ENCODE results near the gene RASA3.
"Not testable (repeated sequence)": the region's sequence is repeated elsewhere in the genome, so short reads cannot be mapped to it uniquely, and the experiment has no call there.

The RASA3 gene

DNA sequence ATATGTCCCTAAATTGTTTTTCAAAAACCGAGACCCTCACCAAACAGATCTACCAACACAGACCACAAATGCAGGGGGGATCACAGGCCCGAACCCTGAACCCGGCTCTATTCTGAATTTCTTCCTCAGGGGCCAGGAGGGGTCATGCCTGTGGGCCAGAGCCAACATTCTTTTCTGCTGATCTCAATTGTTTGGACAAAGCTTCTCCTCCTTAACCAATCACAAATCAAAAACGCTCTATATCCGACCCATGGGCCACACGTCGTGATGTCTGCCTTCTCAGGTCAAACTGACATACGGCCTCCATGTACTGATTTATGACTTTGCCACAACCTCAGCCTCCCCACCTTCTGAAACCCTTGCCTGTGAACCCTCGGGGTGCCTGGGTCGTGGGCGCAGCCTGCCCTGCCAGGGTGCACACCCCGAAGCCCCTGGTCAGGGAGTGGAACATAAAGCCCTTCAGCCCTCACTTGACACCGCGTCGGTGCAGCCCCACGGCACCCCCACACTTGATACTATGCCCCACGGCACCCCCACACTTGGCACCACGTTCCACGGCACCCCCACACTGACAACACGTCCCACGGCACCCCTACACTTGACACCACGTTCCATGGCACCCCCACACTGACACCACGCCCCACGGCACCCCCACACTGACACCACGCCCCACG is 100.2 kb downstream of the RASA3 start:
- peak; percentile 67 for DNase-seq (ENCODE audit: low spot score)

DNA sequence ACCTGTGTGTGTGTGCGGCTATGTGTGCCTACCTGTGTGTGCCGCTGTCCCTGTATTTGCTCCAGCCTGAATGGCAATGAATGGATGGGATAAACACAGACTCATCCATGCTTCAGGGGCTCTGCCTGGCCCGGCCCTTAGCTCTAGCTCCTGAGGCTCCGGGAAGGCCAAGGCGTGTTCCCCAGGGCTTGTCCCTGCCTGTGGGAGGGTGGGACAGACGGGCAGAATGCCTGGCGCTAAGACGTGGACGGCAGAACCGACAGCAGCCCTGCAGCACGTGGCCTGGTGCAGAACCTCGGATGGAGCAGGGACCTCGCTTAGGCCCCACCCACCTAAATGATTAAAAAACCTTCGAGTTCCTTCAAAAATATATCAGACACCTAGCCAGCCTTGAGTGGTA is 100.8 kb downstream of the RASA3 start:
- DNase-seq (ENCODE audit: low spot score) = no peak

DNA sequence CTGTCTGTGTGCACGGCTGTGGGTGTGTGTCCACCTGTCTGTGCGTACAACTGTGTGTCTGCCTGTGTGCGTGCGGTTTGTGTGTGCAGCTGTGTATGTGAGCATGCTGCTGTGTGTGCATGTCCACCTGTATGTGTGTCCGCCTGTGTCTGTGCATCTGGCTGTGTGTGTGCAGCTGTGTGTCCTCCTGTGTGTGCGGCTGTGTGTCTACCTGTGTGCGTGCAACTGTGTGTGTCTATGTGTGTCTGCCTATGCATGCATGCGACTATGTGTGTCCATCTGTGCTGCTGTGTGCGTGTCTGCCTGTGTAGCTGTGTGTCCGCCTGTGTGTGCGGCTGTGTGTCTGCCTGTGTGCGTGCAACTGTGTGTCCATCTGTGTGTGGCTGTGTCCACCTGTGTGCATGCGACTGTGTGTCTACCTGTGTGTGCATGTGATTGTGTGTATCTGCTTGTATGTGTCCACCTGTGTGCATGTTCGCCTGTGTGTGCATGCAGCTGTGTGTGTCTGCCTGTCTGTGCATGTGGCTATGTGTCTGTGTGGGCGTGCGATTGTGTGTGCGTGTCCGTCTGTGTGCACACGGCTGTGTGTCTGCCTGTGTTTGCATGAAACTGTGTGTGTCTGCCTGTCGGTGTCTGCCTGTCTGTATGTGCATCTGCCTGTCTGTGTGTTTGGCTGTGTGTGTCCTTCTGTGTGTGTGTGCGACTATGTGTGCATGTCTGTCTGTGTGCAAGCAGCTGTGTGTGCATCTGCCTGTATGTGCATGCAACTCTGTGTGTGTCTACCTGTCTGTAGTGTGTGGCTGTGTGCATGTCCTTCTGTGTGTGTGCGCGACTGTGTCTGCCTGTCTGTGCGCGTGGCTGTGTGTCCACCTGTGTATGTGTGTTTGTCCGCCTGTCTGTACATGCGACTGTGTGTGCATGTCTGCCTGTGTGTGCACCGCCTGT is 101.5 kb downstream of the RASA3 start:
- DNase-seq (ENCODE audit: low spot score) = no peak

DNA sequence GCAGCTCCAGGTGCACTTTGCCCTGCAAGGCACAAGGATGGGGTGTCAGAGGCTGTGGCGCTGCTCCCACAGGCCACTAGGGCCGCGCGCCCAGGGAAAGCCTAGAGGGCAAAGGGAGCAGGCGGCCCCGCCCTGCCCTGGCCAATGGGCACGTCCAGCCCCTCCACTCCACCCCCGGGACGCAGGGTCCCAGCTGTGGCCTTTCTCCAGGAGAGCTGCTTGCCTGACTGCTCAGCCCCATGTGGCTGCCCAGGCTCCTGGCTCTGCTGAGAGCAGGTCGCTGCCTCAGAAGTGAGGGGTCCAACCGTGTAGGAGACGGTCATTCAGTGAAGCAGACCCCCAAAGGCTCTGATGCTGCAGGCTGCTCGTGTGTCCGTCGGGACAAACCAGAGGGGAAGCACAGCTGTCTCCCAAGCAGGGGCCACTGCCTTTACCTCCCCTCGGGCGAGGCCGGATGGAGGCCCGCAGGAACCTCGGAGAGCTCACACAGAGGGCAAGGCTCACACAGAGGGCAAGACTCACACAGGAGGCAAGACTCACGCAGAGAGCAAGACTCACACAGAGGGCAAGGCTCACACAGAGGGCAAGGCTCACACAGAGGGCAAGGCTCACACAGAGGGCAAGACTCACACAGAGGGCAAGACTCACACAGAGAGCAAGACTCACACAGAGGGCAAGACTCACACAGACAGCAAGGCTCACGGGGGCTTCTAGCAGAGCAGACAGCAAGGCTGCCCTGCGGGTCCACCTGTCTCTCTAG is 102.4 kb downstream of the RASA3 start:
- DNase-seq (ENCODE audit: low spot score) = no peak

DNA sequence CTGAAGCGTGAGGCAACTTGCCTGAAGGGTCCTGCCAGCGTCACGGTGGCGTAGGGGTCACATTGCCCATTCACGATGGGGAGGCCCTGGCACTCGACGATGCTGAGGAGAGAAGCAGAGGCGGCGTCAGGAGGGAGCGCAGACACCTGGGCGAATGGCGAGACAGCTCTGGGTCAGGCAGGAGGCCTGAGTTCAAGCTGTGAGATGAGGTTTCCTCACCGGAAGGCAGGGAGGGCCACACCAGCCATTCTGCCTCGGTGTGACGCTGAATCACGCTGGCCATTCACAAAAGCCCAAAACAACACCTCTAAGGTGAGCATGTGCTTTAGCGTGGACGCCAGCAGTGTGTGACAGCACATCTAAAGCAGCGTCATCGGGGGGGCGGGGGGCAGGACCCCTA is 104.6 kb downstream of the RASA3 start:
- DNase-seq (ENCODE audit: low spot score) = no peak

DNA sequence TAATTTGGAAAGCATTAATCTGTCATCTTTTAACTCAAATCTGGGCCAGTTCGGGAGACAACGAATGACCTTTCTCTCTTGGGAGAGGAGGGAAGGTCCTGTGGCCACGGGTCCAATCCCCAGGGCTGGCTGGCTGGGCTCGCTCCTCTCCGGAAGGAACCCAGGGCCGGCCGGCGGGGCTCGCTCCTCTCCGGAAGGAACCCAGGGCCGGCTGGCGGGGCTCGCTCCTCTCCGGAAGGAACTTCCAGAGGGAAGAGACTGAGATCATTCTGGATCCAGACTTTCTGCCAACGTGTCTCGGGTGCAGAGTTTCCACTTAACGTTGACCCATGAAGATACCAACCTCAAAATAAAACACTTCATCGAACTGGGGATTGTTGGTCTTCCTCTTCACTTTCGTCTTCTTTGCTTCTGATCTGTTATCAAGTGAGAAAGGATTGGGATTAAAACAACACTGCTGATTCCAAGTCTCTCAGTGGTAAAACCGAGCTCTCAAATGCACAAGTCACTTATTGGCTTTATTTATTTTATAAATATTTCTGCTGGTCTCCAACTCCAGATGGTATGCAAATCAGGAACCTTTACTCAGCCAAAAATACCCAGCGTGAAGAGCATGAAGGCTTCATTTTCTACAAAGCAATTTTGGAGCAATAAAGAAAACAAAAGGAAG is 105.2 kb downstream of the RASA3 start:
- peak; percentile 48 for DNase-seq (ENCODE audit: low spot score)

DNA sequence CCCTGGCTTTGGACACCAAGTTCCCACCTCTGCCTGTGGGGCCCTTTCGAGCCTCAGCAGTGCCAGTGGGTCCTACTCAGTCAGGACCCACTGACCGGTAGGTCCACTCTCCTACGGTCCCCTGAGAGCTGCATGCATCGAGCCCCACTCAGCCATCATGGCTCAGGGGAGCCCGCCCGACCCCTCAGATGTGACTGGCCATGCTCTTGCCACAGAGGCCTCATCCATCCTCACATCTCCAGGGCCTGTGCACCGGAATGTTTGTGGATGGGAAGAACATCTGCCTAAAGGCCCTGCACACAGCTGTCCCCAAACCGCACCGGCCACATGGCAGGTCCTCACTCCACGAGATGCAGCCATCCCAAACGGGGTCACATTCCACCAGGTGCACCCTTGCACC is 105.9 kb downstream of the RASA3 start:
- DNase-seq (ENCODE audit: low spot score) = no peak

DNA sequence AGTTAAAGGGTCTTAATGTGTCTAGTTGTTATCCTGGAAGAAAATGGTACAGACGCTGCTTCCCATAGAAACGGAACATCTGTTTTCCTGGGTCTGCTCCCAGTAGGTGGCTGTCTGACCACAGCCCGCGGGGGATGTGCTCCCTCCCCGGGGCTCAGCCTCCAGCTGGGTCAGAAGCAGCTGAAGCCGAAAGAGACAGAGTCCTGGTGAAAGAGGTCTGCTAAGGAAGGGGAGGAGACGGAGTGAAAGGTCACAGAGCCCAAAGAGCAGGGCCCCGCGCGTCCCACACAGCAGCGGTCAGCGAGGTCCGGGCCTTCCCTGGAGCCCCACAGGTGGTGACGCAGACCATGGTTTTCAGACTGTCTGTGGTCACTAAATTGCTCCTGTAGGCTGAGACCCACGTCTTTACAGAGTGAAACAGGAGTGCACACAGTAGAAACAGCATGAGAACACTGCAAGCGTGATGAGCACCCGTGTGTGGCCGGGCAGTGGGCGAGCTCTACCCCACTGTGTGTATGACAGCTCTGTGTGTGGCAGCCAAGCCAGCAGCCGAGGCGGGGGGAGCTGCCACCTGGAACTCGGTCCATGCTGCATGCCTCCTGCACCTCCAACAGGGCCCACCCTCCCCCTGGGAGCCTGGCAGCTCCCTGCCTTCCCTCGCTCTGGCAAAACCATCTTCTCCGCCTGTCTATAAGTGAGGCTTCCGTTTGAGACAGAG is 106.5 kb downstream of the RASA3 start:
- DNase-seq (ENCODE audit: low spot score) = no peak

DNA sequence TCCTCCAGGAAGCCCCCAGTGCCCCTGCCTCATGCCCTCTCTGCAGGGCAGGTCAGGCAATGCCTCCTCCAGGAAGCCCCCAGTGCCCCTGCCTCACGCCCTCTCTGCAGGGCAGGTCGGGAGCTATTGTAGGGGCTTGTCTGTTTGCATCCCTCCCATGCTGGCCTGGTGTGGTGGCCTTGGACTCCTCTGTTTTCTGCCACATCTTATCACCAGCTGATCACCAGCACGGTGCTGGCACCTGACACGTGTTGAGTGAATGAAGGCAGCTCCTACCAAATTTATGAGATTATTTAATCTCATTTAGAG is 107.1 kb downstream of the RASA3 start:
- DNase-seq (ENCODE audit: low spot score) = no peak

DNA sequence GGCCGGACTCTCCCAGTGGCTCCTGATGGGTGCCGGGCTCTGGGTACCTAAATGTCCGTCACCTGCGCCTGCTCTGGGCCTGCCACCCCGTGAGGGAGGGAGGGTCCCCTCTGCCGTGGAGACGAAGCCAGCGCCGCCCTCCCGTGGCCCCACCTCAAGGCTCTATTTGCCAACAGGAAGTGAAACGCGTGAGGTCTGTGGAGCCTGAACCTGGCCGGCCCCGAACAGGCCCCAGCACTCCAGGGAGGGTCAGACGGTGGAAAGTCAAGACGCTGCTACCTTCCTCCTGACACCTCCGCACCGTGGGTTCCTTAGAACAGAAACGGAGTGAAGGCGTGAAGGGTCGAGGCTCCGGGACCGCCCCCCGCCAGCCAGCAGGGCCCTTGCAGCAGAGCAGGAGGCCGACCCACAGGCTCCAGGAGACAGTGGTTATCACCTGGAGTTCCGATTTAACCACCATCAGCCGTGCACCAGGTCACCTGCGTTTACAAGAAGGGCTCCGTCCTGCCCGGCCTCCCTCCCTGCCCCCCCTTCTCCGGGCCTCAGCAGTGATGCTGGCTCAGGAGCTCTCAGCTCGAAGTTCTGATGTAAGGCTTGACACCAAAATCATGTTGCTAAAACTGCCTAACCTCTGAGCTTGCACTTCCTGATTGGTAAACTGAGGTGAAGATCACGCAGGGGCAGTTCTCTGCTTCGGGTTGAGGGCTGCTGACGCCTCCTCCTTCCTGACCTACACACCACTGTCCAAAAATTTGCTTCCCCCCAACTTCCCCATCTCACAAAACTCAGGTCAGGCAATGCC is 107.6 kb downstream of the RASA3 start:
- DNase-seq (ENCODE audit: low spot score) = no peak

DNA sequence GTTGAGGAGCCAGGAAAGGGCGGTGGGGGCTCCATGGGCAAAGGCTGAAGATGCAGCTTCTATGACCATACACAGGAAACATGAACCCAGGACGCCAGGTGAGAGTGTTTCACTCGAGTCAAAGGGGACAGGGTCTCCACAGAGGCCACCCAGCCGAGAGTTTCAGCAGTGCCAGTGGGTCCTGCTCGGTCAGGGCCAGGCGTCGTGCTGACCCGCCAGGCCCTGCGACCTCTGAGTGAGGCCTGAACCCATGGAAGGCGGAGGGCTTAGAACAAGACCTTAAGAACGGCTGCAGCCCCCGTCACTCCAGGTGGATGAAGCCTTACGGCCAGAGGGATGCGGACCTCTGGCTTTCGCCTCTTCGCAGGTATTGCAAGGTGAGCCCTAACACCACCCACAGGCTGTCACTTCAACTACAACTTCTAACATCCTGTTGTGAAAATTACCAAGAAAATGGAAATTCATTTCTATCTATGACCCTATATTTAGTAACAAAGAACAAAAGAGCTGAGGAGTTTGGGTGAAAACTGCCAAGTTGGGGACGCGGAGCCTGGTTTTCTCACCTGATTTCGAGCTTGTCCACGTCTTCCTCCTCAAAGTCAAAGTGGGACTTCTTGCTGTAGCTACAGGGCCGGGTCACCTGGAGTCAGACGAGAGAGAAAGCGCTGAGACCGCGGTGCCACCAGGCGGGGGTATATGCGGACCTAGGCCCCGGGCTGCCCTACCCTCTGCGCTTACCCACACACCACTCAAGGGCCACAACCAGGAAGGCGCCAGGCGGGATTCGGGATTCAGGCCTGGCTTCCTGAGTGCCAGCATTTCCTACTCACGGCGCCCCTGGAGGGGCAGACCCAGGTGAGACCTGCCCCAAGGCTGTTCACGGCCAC is 108.5 kb downstream of the RASA3 start:
- no peak for DNase-seq (ENCODE audit: low spot score)

DNA sequence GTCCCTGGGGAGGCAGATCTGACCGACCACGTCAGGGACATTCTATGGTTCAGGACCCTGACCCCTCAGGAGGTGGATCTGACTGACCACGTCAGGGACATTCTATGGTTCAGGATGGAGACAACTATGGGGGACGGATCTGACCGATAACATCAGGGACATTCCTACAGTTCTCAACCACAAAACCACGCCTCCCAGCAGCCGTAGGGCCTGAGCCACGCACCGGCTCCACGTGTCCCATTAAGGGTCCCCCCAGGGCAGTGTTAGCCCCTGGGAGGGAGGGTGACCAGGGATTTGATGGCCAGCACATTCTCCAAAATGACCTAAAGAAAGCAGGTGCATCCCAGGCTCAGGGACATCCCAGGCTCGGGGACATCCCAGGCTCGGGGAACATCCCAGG is 109.5 kb downstream of the RASA3 start:
- DNase-seq (ENCODE audit: low spot score) = no peak

DNA sequence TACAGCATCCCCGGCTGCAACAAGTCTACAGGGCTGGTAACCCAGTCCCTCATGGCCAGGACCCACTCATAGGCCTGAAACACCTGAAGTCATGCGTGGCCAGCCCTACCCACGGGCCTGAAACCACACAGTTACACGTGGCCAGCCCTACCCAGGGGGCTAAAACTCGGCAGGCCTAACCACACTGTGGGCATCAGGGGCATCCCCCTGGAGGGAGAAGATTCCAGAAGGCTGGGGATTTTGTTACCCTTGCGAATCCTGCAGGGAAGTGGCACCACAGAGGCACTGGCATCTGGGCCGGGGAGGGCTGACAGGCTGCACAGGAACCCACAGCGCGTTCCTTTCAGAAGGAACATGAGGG is 110.1 kb downstream of the RASA3 start:
- DNase-seq (ENCODE audit: low spot score) = no peak

DNA sequence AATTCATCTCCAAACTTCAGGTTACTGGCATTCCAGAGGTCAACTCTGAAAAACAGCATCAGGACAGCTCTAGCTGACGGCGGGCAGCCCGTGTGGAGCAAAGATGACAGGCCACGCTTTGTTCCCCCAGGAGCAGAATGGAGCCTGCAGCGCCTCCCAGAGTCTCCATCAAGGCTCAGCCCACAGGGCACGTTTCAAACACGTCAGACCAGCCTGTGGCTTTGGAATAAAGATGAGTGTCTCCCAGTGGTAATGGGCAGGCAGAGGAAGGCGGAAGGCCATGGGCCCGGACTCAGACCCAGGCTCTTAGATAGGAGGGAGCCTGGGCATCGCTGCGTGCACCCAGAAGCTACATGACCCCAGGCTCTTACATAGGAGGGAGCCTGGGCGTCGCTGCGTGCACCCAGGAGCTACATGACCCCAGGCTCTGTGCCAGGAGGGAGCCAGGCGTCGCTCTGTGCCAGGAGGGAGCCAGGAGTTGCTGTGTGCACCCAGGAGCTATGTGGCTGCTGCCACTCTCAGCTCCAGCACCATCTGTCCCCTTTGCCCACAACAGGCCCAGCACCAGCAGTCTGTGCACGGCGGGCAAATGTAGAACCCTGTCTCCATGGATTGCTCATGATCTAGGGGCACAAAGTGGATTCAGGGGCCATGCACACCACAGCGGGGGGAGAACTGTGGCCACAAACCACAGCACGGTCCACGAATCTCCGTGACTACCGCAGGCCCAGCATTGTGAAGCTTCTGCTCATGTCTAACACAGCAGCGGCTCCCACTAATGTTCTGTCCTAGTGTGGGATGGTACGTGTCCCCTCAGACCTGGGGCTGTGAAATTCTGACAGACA is 110.7 kb downstream of the RASA3 start:
- DNase-seq (ENCODE audit: low spot score) = no peak

DNA sequence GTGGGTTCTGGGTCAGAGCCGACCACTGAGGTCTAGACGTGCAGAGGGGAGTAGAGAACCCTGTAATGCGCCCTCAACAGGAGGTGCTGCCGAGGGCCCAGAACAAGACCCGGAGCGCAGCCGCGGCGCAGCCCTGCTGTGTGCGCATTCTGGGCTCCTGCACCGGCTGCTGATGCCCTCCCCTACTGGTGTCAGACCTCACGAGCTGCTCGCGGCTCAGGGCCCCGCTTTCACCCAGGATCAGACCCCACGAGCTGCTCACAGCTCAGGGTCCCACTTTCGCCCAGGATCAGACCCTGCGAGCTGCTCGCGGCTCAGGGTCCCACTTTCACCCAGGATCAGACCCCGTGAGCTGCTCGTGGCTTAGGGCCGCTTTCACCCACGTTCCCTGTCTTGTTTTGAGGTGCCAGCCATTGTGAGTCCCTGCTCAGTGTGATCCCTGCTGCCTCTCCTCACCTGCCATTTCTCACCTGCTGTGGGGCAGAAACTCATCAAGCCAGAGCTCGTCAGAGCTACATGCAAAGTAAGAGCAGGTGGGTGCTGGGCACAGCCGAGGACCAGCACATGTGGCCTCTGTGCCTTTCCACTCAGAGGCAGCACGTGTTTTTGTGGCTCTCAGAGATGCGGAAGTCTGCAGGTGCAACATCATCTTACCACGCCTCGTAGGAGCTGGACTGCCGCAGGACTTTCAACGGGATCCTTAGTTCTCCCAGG is 111.5 kb downstream of the RASA3 start:
- DNase-seq (ENCODE audit: low spot score) = no peak

DNA sequence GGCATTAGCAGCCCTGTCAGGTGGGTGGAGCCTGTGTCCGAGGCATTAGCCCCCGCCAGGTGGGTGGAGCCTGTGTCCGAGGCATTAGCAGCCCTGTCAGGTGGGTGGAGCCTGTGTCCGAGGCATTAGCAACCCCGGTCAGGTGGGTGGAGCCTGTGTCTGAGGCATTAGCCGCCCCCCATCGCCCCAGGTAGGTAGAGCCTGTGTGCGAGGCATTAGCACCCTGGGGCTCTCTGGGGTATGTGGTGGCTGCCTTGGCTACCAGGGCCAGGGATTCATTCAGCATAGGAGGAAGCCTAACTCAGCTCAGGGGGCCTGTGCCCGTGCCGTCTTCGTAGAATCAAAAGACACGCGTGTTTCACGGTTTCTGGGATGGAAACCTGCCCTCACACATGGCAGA is 112.3 kb downstream of the RASA3 start:
- not testable (repeated sequence) for DNase-seq (ENCODE audit: low spot score)

DNA sequence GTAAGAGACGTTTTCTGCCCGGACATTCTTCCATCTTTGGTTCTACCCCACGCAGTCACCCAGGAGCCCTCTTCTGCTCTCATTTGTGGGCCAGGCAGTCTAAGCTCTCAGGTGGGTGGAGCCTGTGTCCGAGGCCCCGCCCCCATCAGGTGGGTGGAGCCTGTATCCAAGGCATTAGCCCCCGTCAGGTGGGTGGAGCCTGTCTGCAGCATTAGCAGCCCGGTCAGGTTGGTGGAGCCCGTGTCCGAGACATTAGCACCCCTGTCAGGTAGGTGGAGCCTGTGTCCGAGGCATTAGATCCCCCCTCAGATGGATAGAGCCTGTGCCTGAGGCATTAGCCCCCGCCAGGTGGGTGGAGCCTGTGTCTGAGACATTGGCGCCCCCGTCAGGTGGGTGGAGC is 113.1 kb downstream of the RASA3 start:
- no peak for DNase-seq (ENCODE audit: low spot score)

DNA sequence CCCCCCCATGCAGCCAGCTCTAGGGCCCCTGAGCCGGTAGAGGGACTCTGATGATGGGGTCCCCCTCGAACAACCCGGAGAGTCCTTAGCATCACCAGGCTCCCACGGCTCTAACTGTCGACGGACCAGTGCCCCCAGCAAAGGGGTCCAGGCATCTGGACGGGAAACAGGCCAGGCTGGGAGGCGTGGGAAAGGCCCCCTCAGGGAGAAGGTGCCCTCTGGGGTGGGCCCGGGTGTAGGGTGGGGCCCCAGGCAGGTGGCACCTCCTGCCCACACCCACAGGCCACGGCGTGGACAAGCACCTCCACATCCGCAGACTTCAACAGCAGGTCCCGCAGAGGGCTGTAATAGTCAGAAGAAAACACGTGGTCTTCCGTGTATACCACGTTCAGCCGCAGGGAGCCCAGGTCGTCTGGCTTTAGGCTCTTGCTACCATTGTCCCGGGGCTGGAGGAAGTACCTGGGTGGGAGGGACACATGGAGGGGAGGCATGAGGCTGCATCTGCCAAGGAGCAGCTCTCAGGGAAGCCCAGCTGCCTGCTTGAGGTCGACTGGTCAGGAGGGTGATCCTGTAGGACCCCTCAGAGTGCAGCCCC is 113.9 kb downstream of the RASA3 start:
- DNase-seq (ENCODE audit: low spot score) = no peak

All from kidney capillary endothelial cell (primary cell).